Activated CD8-positive, alpha-beta memory T cell treated with anti-CD3 and anti-CD28 coated beads, Interleukin-2, amount 10 ng/mL, durations not matched to agents 7 days and 5 days (primary cell): ENCODE results near the gene MRTFA. TPM values are rescaled to one million over a fixed set of nuclear protein-coding genes. Genes with fewer than 3 reads are reported as not detected.

Experiments used
- ATAC-seq: fragments of 150-1000 bp; cut with Tn5 transposase; one replicate; pipeline ENCODE4 v1.10.0; 2021; ENCODE audit warnings: moderate library complexity
- CTCF ChIA-PET: fragments of 350-600 bp; sonication (Branson Sonifier 250); formaldehyde crosslinking; loops from one replicate; lab custom pipeline; 2021; ENCODE audit warnings: antibody characterized with exemption; lab: Charles Lee
- DNase-seq: peaks from one replicate; pipeline ENCODE4 v3.0.0-alpha.2; 2020
- H3K27ac Mint-ChIP-seq: one replicate; pipeline ENCODE4 v1.8.0; 2021; ENCODE audit warnings: mild to moderate bottlenecking, mixed read lengths
- H3K27me3 Mint-ChIP-seq: one replicate; pipeline ENCODE4 v1.8.0; 2021; ENCODE audit warnings: mixed read lengths
- H3K36me3 Mint-ChIP-seq: one replicate; pipeline ENCODE4 v1.8.0; 2021; ENCODE audit warnings: mild to moderate bottlenecking, mixed read lengths
- H3K4me1 Mint-ChIP-seq: one replicate; pipeline ENCODE4 v1.8.0; 2021; ENCODE audit warnings: mixed read lengths
- H3K4me3 Mint-ChIP-seq: one replicate; pipeline ENCODE4 v1.8.0; 2021; ENCODE audit warnings: mild to moderate bottlenecking, moderate library complexity, mixed read lengths
- H3K9me3 Mint-ChIP-seq: one replicate; pipeline ENCODE4 v1.8.0; 2022; ENCODE audit warnings: low read depth, mixed read lengths
- total RNA-seq, 2 experiments: library from RNA; stranded (reverse); gene quantifications; one replicate each; pipeline ENCODE4 v1.2.3, GENCODE V29; 2021

Gene MRTFA
- total RNA-seq, 2 experiments from 2014 or later: 59.4 to 74.0 TPM

DNA sequence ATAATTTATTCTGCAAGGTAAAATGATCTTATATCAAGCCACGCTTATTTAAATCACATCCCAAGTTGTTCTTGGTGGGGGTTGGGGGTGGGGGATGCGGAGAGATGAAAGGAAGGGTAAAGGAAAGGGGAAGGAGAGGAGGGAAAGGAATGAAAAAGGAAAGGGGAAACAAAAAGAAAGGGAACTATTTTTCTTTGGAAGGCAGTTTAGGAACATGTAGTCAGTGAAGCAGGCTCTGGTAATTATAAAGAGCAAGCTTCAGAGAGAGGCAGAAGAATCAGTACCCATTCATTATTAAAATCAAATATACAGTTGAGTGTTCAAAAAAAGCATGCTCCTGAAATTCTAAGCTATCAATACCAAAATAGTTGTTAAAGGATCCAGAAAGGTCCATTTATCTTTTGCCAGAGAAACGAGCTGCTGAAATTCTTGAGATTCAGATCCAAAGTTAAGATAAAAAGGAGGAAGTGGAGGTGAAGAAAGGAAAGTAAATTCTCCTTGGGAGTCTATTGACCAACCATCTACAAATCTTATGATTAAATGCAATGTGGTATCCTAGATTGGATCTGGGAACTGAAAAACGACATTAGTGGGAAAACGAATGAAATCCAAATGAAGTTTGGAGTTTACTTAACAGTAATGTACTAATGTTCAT, 158.7 kb downstream of the MRTFA start:
- CTCF ChIA-PET: interaction anchor here (1.1 to 2.0 kb wide), 3 partner anchors 9 to 41 kb away, joined by 3 to 11 read pairs (median 4); no protein-coding TSS in a partner anchor
- H3K4me1 Mint-ChIP-seq: peaks cover 36% of the 10 kb centered on the region

DNA sequence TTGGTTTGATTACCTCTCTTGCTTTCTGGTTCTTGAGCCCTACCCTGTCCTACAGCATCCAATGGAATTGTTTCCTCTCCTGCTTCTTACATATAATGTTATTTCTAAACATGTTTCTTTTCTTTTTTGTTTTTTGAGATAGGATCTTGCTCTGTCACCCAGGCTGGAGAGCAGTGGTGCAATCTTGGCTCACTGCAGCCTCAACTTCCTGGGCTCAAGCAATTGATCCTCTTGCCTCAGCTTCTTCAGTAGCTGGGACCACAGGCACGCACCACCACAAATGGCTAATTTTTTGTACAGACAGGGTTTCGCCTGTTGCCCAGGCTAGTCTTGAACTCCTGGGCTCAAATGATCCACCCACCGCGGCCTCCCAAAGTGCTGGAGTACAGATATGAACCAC, 160.2 kb downstream of the MRTFA start:
- Mint-ChIP-seq H3K27me3 (no peaks in the 10 kb centered on the region), H3K4me1 (peaks cover 35% of the 10 kb centered on the region), H3K36me3 (peaks cover 2% of the 10 kb centered on the region), H3K9me3 (no peaks in the 10 kb centered on the region), H3K27ac (no peak overlapping the region), H3K4me3 (no peak overlapping the region)
- CTCF ChIA-PET: interaction anchor here (0.7 to 2.0 kb wide), 3 partner anchors 37 to 582 kb away, joined by 3 to 11 read pairs (median 4); no protein-coding TSS in a partner anchor
- DNase-seq: no peak
- no peak for ATAC-seq

More for the DNA sequence above, 158.7 kb downstream of the MRTFA start:
- H3K27ac Mint-ChIP-seq: no peak overlapping the region
- H3K9me3 Mint-ChIP-seq: no peaks in the 10 kb centered on the region
- no peaks in the 10 kb centered on the region for H3K27me3 Mint-ChIP-seq
- peaks cover 2% of the 10 kb centered on the region for H3K36me3 Mint-ChIP-seq
- no peak overlapping the region for H3K4me3 Mint-ChIP-seq
- DNase-seq: no peak
- no peak for ATAC-seq

DNA sequence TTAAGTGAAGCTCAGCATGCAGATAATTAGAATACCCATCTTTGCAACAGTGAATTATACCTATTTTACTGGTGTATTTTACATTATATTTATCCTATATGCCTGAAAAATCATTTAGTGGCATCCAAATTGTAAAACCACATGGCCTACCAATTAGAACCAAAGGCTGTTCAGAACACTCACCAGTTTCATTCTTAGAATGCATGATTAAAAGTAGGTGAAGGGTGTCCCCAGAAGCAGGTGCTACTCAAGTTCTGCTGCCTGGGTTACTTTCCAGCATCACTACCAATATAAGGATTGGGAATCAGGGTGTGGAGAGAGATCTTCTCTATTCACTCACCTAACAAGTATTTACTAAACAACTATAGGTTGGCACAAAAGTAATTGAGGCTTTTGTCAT, 162.8 kb downstream of the MRTFA start:
- no peak overlapping the region for H3K4me3 Mint-ChIP-seq
- ATAC-seq: no peak
- no peaks in the 10 kb centered on the region for H3K27me3 Mint-ChIP-seq
- H3K4me1 Mint-ChIP-seq: peaks cover 27% of the 10 kb centered on the region
- peaks cover 7% of the 10 kb centered on the region for H3K36me3 Mint-ChIP-seq
- CTCF ChIA-PET: interaction anchor here (1.2 to 1.5 kb wide), 4 partner anchors 10 to 109 kb away, joined by 3 to 7 read pairs (median 3); no protein-coding TSS in a partner anchor
- no peaks in the 10 kb centered on the region for H3K9me3 Mint-ChIP-seq
- DNase-seq: no peak
- no peak overlapping the region for H3K27ac Mint-ChIP-seq

DNA sequence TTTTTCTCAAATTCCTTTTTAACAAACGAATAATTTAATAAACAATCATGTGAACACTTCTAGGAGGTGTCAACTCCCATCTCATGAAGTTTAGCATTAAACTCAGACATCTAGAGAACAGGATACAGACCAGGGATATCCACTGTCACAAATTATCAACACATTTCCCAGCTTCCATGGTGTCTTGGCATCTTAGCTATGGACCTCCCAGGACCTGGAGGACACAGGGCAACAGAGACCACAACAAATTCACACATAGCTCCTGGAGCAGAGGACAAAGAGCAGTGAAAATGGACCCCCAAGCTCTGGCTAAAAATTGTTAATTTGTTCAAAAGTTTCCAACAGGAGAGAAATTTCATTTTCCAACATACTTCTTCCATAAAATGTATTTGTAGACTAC, 163.9 kb downstream of the MRTFA start:
- H3K36me3 Mint-ChIP-seq: peaks cover 7% of the 10 kb centered on the region
- DNase-seq (no peak), ATAC-seq (no peak)
- no peaks in the 10 kb centered on the region for H3K27me3 Mint-ChIP-seq
- CTCF ChIA-PET: interaction anchor here (1.2 to 1.6 kb wide), 2 partner anchors 10 to 11 kb away, joined by 3 to 5 read pairs; no protein-coding TSS in a partner anchor
- no peaks in the 10 kb centered on the region for H3K9me3 Mint-ChIP-seq
- no peak overlapping the region for H3K27ac Mint-ChIP-seq
- peaks cover 22% of the 10 kb centered on the region for H3K4me1 Mint-ChIP-seq
- H3K4me3 Mint-ChIP-seq: no peak overlapping the region

DNA sequence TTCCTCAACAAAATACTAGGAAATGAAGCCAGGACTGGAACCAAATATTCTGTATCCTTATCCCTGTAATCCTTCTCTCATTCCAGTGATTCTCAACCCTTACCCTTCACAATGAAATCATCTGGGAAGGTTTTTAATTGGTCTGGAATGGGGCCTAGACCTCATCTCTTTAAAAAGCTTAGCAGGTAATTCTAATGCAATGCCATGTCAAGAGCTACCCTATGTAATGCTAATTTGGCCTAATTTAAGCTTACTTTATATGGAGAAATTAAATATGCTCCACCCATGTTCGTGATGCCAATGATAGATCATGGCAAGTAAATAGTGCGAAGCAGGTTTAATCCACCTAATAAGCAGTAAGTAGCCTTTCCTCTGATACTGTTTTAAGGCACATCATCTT, 164.5 kb downstream of the MRTFA start:
- no peaks in the 10 kb centered on the region for H3K9me3 Mint-ChIP-seq
- H3K27me3 Mint-ChIP-seq: no peaks in the 10 kb centered on the region
- H3K27ac Mint-ChIP-seq: no peak overlapping the region
- DNase-seq (no peak), ATAC-seq (no peak)
- H3K4me3 Mint-ChIP-seq: no peak overlapping the region
- peaks cover 7% of the 10 kb centered on the region for H3K36me3 Mint-ChIP-seq
- peaks cover 22% of the 10 kb centered on the region for H3K4me1 Mint-ChIP-seq
- CTCF ChIA-PET: interaction anchor here (1.6 to 2.6 kb wide), 3 partner anchors 10 to 35 kb away, joined by 5 to 14 read pairs (median 5); no protein-coding TSS in a partner anchor

DNA sequence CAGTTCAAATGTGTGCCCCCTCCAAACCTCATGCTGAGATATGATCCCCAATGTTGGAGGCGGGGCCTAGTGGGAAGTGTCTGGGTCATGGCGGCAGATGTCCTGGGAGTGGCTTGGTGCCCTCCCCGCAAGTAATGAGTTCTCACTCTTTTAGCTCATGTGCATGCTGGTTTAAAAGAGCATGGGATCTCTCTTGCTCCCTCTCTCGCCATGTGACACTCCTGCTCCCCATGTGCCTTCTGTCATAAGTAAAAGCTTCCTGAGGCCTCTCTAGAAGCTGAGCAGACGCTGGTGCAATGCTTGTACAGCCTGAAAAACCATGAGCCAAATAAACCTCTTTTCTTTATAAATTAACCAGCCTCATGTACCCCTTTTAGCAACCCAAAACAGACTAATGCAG, 167.3 kb downstream of the MRTFA start:
- peaks cover 7% of the 10 kb centered on the region for H3K36me3 Mint-ChIP-seq
- H3K27me3 Mint-ChIP-seq: no peaks in the 10 kb centered on the region
- peaks cover 18% of the 10 kb centered on the region for H3K4me1 Mint-ChIP-seq
- DNase-seq (no peak), ATAC-seq (no peak)
- CTCF ChIA-PET: interaction anchor here (1.3 to 2.9 kb wide), 2 partner anchors 9 to 32 kb away, joined by 4 to 10 read pairs; no protein-coding TSS in a partner anchor
- H3K4me3 Mint-ChIP-seq: no peak overlapping the region
- no peak overlapping the region for H3K27ac Mint-ChIP-seq
- H3K9me3 Mint-ChIP-seq: no peaks in the 10 kb centered on the region

DNA sequence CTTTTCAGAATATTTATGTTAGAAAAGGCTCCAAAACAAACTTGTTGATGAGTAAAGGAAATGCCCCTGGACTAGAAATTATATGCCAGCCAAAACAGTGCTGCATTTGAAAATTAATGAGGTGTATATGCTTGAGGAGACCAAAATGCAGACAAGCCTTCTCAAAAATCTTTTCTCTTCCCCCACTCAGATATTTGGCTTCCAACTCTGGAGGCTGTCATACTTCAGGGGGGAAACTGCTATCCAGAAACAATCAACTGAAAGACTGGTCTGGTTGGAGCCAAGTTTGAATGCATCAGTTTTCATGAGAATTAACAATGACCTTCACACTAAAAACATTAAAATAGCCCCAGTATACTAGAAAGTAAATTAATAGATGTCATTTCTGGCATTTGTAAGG, 167.9 kb downstream of the MRTFA start:
- H3K27ac Mint-ChIP-seq: no peak overlapping the region

DNA sequence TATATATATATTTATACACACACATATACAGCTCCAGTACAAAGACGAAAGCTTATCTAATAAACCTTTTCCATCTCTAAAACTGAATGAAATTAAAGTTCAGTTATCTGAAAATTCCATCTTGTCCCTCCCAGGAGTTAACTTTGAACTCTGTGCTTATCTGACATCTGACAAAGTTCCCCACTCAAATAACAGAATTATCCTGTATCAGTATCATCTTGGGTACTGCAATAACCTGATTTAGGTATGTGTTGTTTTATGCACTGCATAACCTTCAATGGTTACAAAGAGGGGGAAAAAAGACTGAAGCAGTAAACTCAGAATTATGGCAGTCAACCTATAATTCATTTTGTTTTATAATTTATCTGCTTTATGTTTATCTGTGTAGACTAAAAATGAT, 169.5 kb downstream of the MRTFA start:
- ATAC-seq: no peak
- H3K4me1 Mint-ChIP-seq: peaks cover 12% of the 10 kb centered on the region
- DNase-seq: no peak
- no peak overlapping the region for H3K27ac Mint-ChIP-seq
- H3K4me3 Mint-ChIP-seq: no peak overlapping the region
- peaks cover 13% of the 10 kb centered on the region for H3K36me3 Mint-ChIP-seq
- no peaks in the 10 kb centered on the region for H3K9me3 Mint-ChIP-seq
- CTCF ChIA-PET: interaction anchor here (0.7 to 2.9 kb wide), 4 partner anchors 12 to 180 kb away, joined by 3 to 10 read pairs (median 3); no protein-coding TSS in a partner anchor
- H3K27me3 Mint-ChIP-seq: no peaks in the 10 kb centered on the region

More for the DNA sequence above, 167.9 kb downstream of the MRTFA start:
- no peak for ATAC-seq
- DNase-seq: no peak
- H3K4me1 Mint-ChIP-seq: peaks cover 13% of the 10 kb centered on the region
- H3K27me3 Mint-ChIP-seq: no peaks in the 10 kb centered on the region
- no peaks in the 10 kb centered on the region for H3K9me3 Mint-ChIP-seq
- CTCF ChIA-PET: interaction anchor here (1.3 to 2.9 kb wide), 2 partner anchors 9 to 32 kb away, joined by 4 to 10 read pairs; no protein-coding TSS in a partner anchor
- no peak overlapping the region for H3K4me3 Mint-ChIP-seq
- H3K36me3 Mint-ChIP-seq: peaks cover 7% of the 10 kb centered on the region

DNA sequence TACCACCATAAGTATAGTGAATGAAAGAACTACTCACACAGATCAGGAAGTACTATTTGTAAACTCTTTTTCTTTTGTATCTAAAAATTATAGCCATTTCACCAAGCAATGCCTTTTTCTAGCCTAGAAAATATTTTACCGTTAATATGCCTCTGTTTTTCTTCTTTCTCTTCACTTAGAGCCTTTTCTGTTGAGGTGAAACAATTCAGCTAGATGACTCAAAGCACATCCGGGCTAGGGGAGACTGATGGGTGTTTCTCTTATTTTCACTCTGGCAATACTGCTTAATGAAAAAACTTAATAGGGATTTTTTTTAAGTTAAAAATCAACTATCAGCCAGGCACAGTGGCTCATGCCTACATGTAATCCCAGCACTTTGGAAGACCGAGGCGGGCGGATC, 172.8 kb downstream of the MRTFA start:
- H3K27me3 Mint-ChIP-seq: no peaks in the 10 kb centered on the region
- H3K36me3 Mint-ChIP-seq: peaks cover 17% of the 10 kb centered on the region
- H3K9me3 Mint-ChIP-seq: no peaks in the 10 kb centered on the region
- peak overlapping the region; percentile 99 for H3K27ac Mint-ChIP-seq
- peak; percentile 68 for ATAC-seq
- CTCF ChIA-PET: interaction anchor here (0.7 to 3.9 kb wide), 9 partner anchors 11 to 219 kb away, joined by 3 to 28 read pairs (median 5); no protein-coding TSS in a partner anchor
- peak; percentile 61 for DNase-seq
- H3K4me1 Mint-ChIP-seq: peaks cover 39% of the 10 kb centered on the region
- peak overlapping the region; percentile 87 for H3K4me3 Mint-ChIP-seq

DNA sequence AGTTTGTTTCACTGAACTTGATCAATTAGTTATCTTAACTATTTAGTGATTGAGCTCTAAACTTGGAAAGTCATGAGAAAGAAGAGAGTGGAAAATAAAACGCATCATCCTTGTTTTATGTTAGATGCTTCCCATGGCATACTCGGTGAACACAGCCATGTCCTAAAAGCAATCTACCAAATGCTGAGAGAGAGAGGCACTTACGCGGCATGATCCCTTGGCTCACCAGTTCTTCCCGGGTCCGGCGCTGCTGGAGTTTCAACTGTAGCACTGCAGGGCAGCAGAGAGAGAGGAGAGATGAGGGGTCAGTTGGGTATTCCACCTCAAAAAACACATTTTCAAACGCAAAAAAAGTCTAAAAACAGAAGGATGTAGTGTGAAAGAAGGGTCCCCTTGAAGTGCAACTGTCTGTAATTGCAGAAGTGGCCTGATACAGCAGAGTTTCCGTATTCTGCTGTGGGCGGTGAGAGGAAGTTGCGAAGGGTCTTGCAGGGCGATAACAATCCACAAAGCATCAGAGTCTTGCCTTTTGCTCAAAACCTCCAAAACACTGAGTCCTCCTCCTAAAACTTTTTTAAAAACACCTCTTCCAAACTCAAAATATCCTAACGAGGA, 173.4 kb downstream of the MRTFA start:
- Mint-ChIP-seq H3K27me3 (no peaks in the 10 kb centered on the region), H3K4me3 (peak overlapping the region; percentile 87), H3K4me1 (peaks cover 44% of the 10 kb centered on the region), H3K27ac (peak overlapping the region; percentile 99), H3K9me3 (no peaks in the 10 kb centered on the region), H3K36me3 (peaks cover 19% of the 10 kb centered on the region)
- ATAC-seq: peak; percentile 83
- peak; percentile 77 for DNase-seq
- CTCF ChIA-PET: interaction anchor here (0.8 to 3.9 kb wide), 9 partner anchors 9 to 220 kb away, joined by 3 to 28 read pairs (median 5); no protein-coding TSS in a partner anchor

DNA sequence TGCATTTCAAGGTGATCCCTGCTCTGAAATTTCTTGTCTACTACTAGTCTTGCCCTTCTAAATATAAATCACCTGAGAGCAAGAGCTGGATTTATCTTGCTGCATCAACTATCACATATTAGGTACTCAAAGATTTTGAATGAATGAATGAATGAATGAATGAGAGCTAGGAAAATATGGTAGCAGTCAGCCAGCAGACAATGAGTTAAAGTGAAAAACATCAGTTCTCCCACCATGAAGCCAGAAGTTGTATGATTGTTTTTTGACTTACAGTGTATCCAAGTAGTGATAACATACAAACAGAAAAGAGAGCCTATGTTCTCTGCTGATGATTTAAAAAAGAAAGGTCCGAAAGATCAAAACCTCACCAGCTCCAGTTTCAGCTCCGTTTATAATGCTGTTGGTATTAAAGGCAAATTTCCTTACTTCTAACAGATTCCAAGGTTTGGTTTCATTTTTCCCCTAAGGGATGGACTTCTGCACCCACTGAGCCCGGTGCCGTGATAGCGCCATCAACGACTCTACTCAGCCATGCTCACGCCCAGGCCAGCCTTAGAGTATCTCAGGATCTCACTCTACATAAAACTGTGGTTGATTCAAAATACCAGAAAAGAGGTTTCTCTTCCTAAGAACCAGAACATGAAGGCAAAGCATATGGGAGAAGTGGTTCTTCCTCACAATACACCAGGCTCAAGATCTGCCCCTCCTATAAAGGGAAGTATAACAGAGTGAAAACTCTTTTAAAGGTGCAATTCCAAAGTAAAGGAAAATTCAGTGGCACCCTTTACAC, 174.1 kb downstream of the MRTFA start:
- CTCF ChIA-PET: interaction anchor here (1.0 to 3.9 kb wide), 9 partner anchors 9 to 221 kb away, joined by 3 to 28 read pairs (median 5); no protein-coding TSS in a partner anchor
- DNase-seq: peak; percentile 50
- Mint-ChIP-seq H3K27ac (peak overlapping the region; percentile 99), H3K4me3 (peak overlapping the region; percentile 87), H3K9me3 (no peaks in the 10 kb centered on the region), H3K4me1 (peaks cover 50% of the 10 kb centered on the region), H3K27me3 (no peaks in the 10 kb centered on the region), H3K36me3 (peaks cover 19% of the 10 kb centered on the region)
- peak; percentile 70 for ATAC-seq

DNA sequence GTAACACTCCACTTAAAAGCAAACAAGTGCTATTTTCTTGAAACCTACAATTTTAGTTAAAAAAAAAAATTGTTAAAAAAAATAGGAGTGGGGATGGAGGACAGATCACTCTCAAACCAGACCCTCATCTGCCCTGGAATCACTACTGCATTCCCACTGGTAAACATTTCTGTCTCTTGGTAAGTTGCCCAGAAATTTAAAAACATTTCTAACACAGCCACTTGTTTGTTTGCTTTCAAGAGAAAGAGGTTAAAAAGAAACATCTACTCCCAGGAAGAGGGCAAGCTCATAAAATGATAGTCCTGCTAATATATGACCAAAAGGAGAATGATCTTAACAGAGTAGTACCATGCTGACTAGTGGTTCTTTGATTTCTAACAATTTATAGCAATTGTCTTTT, 182.8 kb downstream of the MRTFA start:
- Mint-ChIP-seq H3K4me3 (no peak overlapping the region), H3K36me3 (peaks cover 33% of the 10 kb centered on the region)

More for the DNA sequence above, 182.8 kb downstream of the MRTFA start:
- Mint-ChIP-seq H3K4me1 (peaks cover 43% of the 10 kb centered on the region), H3K27me3 (no peaks in the 10 kb centered on the region), H3K27ac (no peak overlapping the region), H3K9me3 (no peaks in the 10 kb centered on the region)
- CTCF ChIA-PET: interaction anchor here (1.3 to 4.5 kb wide), 4 partner anchors 10 to 446 kb away, joined by 3 to 19 read pairs (median 11); no protein-coding TSS in a partner anchor
- DNase-seq (no peak), ATAC-seq (no peak)
